Kidney epithelial cell (primary cell): Measurements from ENCODE around the gene VSTM2B. TPM values are rescaled to one million over a fixed set of nuclear protein-coding genes. Genes with fewer than 3 reads are reported as not detected.

ENCODE experiments used
- DNase-seq: peaks from one replicate; pipeline ENCODE4 v3.0.0-alpha.2; 2010; ENCODE audit warnings: low read depth
- H3K27me3 ChIP-seq: 2 replicates; pipeline ENCODE4 v1.6.0; 2011; ENCODE audit warnings: low read length; ENCODE audit not compliant: control insufficient read depth, insufficient read depth
- H3K36me3 ChIP-seq: 2 replicates; pipeline ENCODE4 v1.5.1; 2011; ENCODE audit warnings: low read length; ENCODE audit not compliant: control insufficient read depth, insufficient read depth
- H3K4me3 ChIP-seq: 2 replicates; pipeline ENCODE4 v1.5.1; 2011; ENCODE audit warnings: low read depth, mild to moderate bottlenecking, control low read depth, low read length
- CTCF ChIP-seq: IDR thresholded peaks from 2 replicates; pipeline ENCODE4 v1.5.1; 2011; ENCODE audit warnings: mild to moderate bottlenecking, moderate library complexity, low read length, control low read depth, inconsistent platforms; ENCODE audit not compliant: insufficient read depth, poor library complexity, severe bottlenecking
- total RNA-seq: library from RNA; depleted of rRNA; stranded (reverse); fragments of >200 nt; gene quantifications from 2 replicates; pipeline ENCODE4 v1.2.3, GENCODE V29; 2015

The VSTM2B gene
- total RNA-seq, 1 donor from 2014 or later, result not detected

GRCh38 chr19:29528350-29528945, 2.7 kb downstream of the VSTM2B start:
- DNase-seq, result peak; percentile 1
- H3K36me3 ChIP-seq, result no peaks in the 10 kb centered on the region
- H3K4me3 ChIP-seq, result no peak overlapping the region
- TF ChIP-seq CTCF, result peak; percentile 82
- H3K27me3 ChIP-seq, result peaks cover 82% of the 10 kb centered on the region

GRCh38 chr19:29528946-29529645, 3.3 kb downstream of the VSTM2B start:
- peaks cover 77% of the 10 kb centered on the region for H3K27me3 ChIP-seq
- H3K4me3 ChIP-seq, result no peak overlapping the region
- no peak for TF ChIP-seq CTCF
- no peaks in the 10 kb centered on the region for H3K36me3 ChIP-seq
- DNase-seq, result no peak

GRCh38 chr19:29529646-29530539, 4.1 kb downstream of the VSTM2B start:
- no peak for DNase-seq
- no peak for TF ChIP-seq CTCF
- H3K27me3 ChIP-seq, result peaks cover 69% of the 10 kb centered on the region
- H3K4me3 ChIP-seq, result no peak overlapping the region
- H3K36me3 ChIP-seq, result no peaks in the 10 kb centered on the region

- TF ChIP-seq CTCF, result no peak
- H3K4me3 ChIP-seq, result no peak overlapping the region
- peaks cover 61% of the 10 kb centered on the region for H3K27me3 ChIP-seq
These were observed 5.0 kb downstream of the VSTM2B start for GRCh38 chr19:29530540-29531457.

GRCh38 chr19:29531458-29532025, 5.7 kb downstream of the VSTM2B start:
- H3K4me3 ChIP-seq, result no peak overlapping the region

More at GRCh38 chr19:29530540-29531457, 5.0 kb downstream of the VSTM2B start:
- H3K36me3 ChIP-seq, result no peaks in the 10 kb centered on the region
- no peak for DNase-seq

More at GRCh38 chr19:29531458-29532025, 5.7 kb downstream of the VSTM2B start:
- H3K36me3 ChIP-seq, result no peaks in the 10 kb centered on the region
- peaks cover 55% of the 10 kb centered on the region for H3K27me3 ChIP-seq
- no peak for DNase-seq
- TF ChIP-seq CTCF, result no peak
